Endothelial cell of umbilical vein (primary cell): ENCODE measurements around the gene CIC. TPM values are rescaled to one million over a fixed set of nuclear protein-coding genes. Genes with fewer than 3 reads are reported as not detected.

Experiments used
- BruUV-seq: library from RNA; stranded (reverse); fragments of 400-500 nt; replicated peaks from 2 replicates; lab custom pipeline; 2021; lab: Mats Ljungman, UMichigan
- CTCF ChIA-PET: fragments of 300-600, 350-600 bp; sonication (Branson Sonifier 250); formaldehyde crosslinking; loops from one replicate; lab custom pipeline; 2021; ENCODE audit warnings: antibody characterized with exemption, inconsistent platforms; lab: Charles Lee
- POLR2A ChIA-PET: fragments of 300-600, 350-600 bp; sonication (Branson Sonifier 250); formaldehyde crosslinking; loops from one replicate; lab custom pipeline; 2021; ENCODE audit warnings: antibody characterized with exemption, inconsistent platforms; lab: Charles Lee
- DNase-seq: peaks from one replicate; pipeline ENCODE4 v3.0.0-alpha.2; 2011; ENCODE audit warnings: low read depth, low spot score
- FAIRE-seq: peaks from 2 replicates; lab custom pipeline; 2011; peaks lifted over from hg19 to GRCh38; lab: Jason Lieb, UNC
- H2AFZ ChIP-seq: 2 replicates; pipeline ENCODE4 v1.6.0; 2012; ENCODE audit warnings: low read depth, low read length, control low read depth, inconsistent platforms
- H3K27ac ChIP-seq: 2 replicates; pipeline ENCODE4 v1.5.1; 2011; ENCODE audit warnings: low read depth, mild to moderate bottlenecking, control low read depth, low read length, moderate library complexity; ENCODE audit not compliant: insufficient read depth
- H3K27me3 ChIP-seq, 2 experiments: 2 replicates each; pipeline versions ENCODE4 v1.6.0 to v1.6.1; 2011; ENCODE audit warnings: low read length in 2 of 2, mixed read lengths in 1 of 2; ENCODE audit not compliant: control insufficient read depth in 2 of 2, insufficient read depth in 2 of 2
- H3K36me3 ChIP-seq, 2 experiments: 2 replicates in 1 of 2; 3 replicates in 1 of 2; pipeline ENCODE4 v1.5.1; 2011; ENCODE audit warnings: low read length in 2 of 2, mild to moderate bottlenecking in 1 of 2, moderate library complexity in 1 of 2; ENCODE audit not compliant: control insufficient read depth in 2 of 2, insufficient read depth in 2 of 2; ENCODE audit errors: extremely low read depth in 1 of 2
- H3K4me1 ChIP-seq: 3 replicates; pipeline ENCODE4 v1.5.1; 2011; ENCODE audit warnings: mild to moderate bottlenecking, low read length; ENCODE audit not compliant: control insufficient read depth, insufficient read depth; ENCODE audit errors: extremely low read depth
- H3K4me2 ChIP-seq: 2 replicates; pipeline ENCODE4 v1.6.1; 2011; ENCODE audit warnings: low read length, control low read depth, mixed read lengths; ENCODE audit not compliant: insufficient read depth
- H3K4me3 ChIP-seq, 3 experiments: fragments of 200-600 bp in 1 of 3; sonication (generic), shearing (Covaris generic) in 1 of 3; replicated peaks in 1 of 3; 2 replicates each; pipeline ENCODE4 v1.5.1; 2011 to 2016; ENCODE audit warnings: control low read depth in 3 of 3, low read length in 3 of 3, mild to moderate bottlenecking in 2 of 3, inconsistent platforms in 1 of 3, low read depth in 1 of 3, moderate library complexity in 1 of 3; ENCODE audit not compliant: insufficient read depth in 1 of 3
- H3K79me2 ChIP-seq: 2 replicates; pipeline ENCODE4 v1.6.0; 2012; ENCODE audit warnings: low read length, inconsistent platforms; ENCODE audit not compliant: control insufficient read depth, insufficient read depth
- H3K9ac ChIP-seq: replicated peaks from 2 replicates; pipeline ENCODE3; 2011; ENCODE audit warnings: low read length, control low read depth; ENCODE audit not compliant: insufficient read depth; ENCODE audit errors: extremely low read depth
- H3K9me1 ChIP-seq: replicated peaks from 3 replicates; pipeline ENCODE4 v1.6.0; 2011; ENCODE audit warnings: mild to moderate bottlenecking, low read length; ENCODE audit not compliant: control insufficient read depth, insufficient read depth; ENCODE audit errors: extremely low read depth
- H3K9me3 ChIP-seq: replicated peaks from 2 replicates; pipeline ENCODE4 v1.5.1; 2012; ENCODE audit warnings: low read length, inconsistent platforms; ENCODE audit not compliant: control insufficient read depth, insufficient read depth
- H4K20me1 ChIP-seq: replicated peaks from 2 replicates; pipeline ENCODE3; 2011; ENCODE audit warnings: mild to moderate bottlenecking, low read length; ENCODE audit not compliant: control insufficient read depth, insufficient read depth; ENCODE audit errors: extremely low read depth
- CTCF ChIP-seq, 2 donors: IDR thresholded peaks; 1 replicate in 1 of 2; 2 replicates in 1 of 2; pipeline ENCODE4 v1.5.1; 2011; ENCODE audit warnings: low read length in 2 of 2, mild to moderate bottlenecking in 2 of 2, moderate library complexity in 2 of 2, control low read depth in 1 of 2, inconsistent platforms in 1 of 2, low read depth in 1 of 2; ENCODE audit not compliant: insufficient read depth in 1 of 2; ENCODE audit errors: extremely low read depth in 1 of 2
- FOS ChIP-seq: IDR thresholded peaks from 2 replicates; pipeline ENCODE4 v1.6.1; 2011; ENCODE audit warnings: mild to moderate bottlenecking, low read length, moderate library complexity, borderline replicate concordance; ENCODE audit not compliant: insufficient read depth
- JUN ChIP-seq: IDR thresholded peaks from 2 replicates; pipeline ENCODE4 v1.6.1; 2011; ENCODE audit warnings: borderline replicate concordance, low read depth; ENCODE audit not compliant: insufficient read length, insufficient read depth
- POLR2A ChIP-seq: IDR thresholded peaks from 2 replicates; pipeline ENCODE4 v1.6.1; 2012; ENCODE audit warnings: low read depth, mild to moderate bottlenecking, control low read depth, low read length
- dilution Hi-C: fragments of 300-500 bp; cut with MboI; formaldehyde crosslinking; loops from one replicate; pipeline ENCODE4 v1.15.0; 2019; ENCODE audit warnings: low sequenced_read_pairs; ENCODE audit not compliant: extremely low pct_ligation_motif_present
- intact Hi-C: fragments of 100-400 bp; cut with micrococcal nuclease; formaldehyde crosslinking; loops from one replicate; pipeline ENCODE4 v1.10.0; 2022
- polyA plus RNA-seq, 4 experiments: library from polyadenylated mRNA; depleted of rRNA in 3 of 4; stranded (reverse) in 3 of 4; unstranded in 1 of 4; fragments of >200 nt; gene quantifications; 2 replicates each; pipeline versions ENCODE4 v1.2.1 to v1.2.3, GENCODE V29; 2011 to 2012; ENCODE audit warnings: missing spikeins in 1 of 4
- total RNA-seq: library from RNA; stranded (reverse); gene quantifications from 2 replicates; pipeline ENCODE4 v1.2.3, GENCODE V29; 2021

Gene CIC
- total and polyA plus RNA-seq, 2 donors (not counting 3 experiments of a cell fraction or from before 2014, with no cell fraction given), result 18.4 to 86.0 TPM

DNA sequence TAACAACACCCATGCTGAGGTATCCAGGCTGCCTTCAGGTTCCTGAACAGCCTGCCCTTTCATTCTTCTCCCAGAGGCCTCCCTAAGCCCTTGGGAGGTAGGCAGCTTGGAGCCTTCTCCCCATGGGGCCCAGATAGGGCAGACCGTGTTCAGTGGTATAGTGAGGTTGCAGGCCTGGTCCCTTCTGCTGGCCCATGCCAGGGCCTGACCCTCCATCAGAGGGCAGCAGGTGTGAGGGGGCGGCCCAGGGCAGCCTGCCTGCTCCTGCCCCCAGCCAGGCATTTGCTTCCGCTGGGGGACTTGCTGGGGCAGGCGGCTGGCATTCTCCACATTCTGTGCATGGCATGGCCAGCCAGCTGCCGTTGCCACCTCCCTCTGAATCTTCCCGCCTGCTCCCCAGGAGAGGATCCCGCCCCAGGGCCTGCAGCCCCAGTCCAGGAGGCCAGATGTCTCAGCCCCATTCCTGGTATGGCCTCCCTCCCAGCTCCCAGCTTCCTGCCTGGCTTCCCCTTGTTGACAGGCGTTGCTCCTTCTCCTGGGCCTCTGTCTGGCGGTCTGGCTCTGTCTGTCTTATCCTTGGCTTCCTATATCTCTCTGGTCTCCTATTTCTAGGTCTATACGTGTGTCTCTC, 8.9 kb downstream of the CIC start:
- Histone ChIP-seq H2AFZ (no peak overlapping the region), H3K9me3 (no peaks in the 10 kb centered on the region), H4K20me1 (no peaks in the 10 kb centered on the region), H3K4me2 (peak overlapping the region; percentile 13), H3K9me1 (no peaks in the 10 kb centered on the region), H3K4me1 (peaks cover 47% of the 10 kb centered on the region), H3K27ac (peak overlapping the region; percentile 64), H3K27me3 (no peaks in the 10 kb centered on the region), H3K9ac (no peak overlapping the region), H3K36me3 (peaks cover 7 to 18% of the 10 kb centered on the region in 2 experiments), H3K79me2 (peaks cover 25% of the 10 kb centered on the region), H3K4me3 (no peak overlapping the region)
- POLR2A ChIA-PET, result interaction anchor here (1.4 to 1.6 kb wide), 2 partner anchors 27 to 35 kb away, joined by 4 to 7 read pairs; no protein-coding TSS in a partner anchor
- FAIRE-seq (peak; percentile 73), DNase-seq (peak; percentile 71)
- BruUV-seq, result no TSS peak
- TF ChIP-seq CTCF (IDR thresholded peaks at IDR 0.05; ENCODE audit: extremely low read depth in 1 of 2, insufficient read depth in 1 of 2, low read depth in 1 of 2, low read length in 2 of 2), result no peak
- TF ChIP-seq FOS, result no peak
- TF ChIP-seq POLR2A, result peak; percentile 15
- TF ChIP-seq JUN, result no peak
- intact Hi-C loops (no loop called here), dilution Hi-C loops (no loop called here)
- CTCF ChIA-PET, result interaction anchor here (1.2 to 7.4 kb wide), 5 partner anchors 17 to 165 kb away, joined by 4 to 365 read pairs (median 8); partner anchors contain the start of genes ERF and GSK3A
